ENCODE measurements around the gene KCNN4. TPM values are rescaled to one million over a fixed set of nuclear protein-coding genes. Genes with fewer than 3 reads are reported as not detected.
"Not testable (repeated sequence)": the region's sequence is repeated elsewhere in the genome, so short reads cannot be mapped to it uniquely, and the experiment has no call there.

Gene KCNN4
- total RNA-seq, 1 experiment from 2014 or later, result 29.7 TPM

DNA sequence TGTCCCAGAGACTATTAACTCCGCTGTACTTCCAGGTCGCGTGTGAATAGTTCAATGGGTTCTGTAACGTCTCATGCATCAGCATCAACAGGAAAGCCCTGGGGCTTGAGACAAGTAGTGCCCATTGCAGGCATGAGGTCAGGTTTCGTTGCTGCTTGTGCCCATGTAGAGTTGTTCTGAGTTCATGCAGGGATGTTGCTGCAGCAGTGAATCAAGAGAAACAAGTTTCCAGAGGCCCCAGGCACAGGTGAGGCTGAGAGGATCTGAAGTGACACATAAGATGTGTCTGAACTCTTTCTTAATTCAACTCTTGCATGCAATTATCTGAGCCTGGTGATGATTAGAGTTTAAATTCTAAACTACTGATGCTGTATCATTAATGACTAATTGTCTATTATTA, 37.7 kb upstream of the KCNN4 start:
- in situ Hi-C loops (cut with HindIII; ENCODE audit: low pct_unique_long_range_greater_than_20kb, low sequenced_read_pairs), result no loop called here
- no peaks in the 10 kb centered on the region for H3K27me3 ChIP-seq (ENCODE audit: control insufficient read depth, insufficient read depth, low read length)
- DNase-seq (ENCODE audit: low read depth, low spot score) (no peak), ATAC-seq (no peak)
- TF ChIP-seq, protein P1, sequence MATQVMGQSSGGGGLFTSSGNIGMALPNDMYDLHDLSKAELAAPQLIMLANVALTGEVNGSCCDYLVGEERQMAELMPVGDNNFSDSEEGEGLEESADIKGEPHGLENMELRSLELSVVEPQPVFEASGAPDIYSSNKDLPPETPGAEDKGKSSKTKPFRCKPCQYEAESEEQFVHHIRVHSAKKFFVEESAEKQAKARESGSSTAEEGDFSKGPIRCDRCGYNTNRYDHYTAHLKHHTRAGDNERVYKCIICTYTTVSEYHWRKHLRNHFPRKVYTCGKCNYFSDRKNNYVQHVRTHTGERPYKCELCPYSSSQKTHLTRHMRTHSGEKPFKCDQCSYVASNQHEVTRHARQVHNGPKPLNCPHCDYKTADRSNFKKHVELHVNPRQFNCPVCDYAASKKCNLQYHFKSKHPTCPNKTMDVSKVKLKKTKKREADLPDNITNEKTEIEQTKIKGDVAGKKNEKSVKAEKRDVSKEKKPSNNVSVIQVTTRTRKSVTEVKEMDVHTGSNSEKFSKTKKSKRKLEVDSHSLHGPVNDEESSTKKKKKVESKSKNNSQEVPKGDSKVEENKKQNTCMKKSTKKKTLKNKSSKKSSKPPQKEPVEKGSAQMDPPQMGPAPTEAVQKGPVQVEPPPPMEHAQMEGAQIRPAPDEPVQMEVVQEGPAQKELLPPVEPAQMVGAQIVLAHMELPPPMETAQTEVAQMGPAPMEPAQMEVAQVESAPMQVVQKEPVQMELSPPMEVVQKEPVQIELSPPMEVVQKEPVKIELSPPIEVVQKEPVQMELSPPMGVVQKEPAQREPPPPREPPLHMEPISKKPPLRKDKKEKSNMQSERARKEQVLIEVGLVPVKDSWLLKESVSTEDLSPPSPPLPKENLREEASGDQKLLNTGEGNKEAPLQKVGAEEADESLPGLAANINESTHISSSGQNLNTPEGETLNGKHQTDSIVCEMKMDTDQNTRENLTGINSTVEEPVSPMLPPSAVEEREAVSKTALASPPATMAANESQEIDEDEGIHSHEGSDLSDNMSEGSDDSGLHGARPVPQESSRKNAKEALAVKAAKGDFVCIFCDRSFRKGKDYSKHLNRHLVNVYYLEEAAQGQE (IDR thresholded peaks at IDR 0.05; ENCODE audit: insufficient read depth in 1 of 2, low read depth in 2 of 2, low read length in 1 of 2), result no peak
- TF ChIP-seq TCF7L2 (IDR thresholded peaks at IDR 0.05; ENCODE audit: low read depth, low read length), result no peak
- TF ChIP-seq POLR2AphosphoS5 (IDR thresholded peaks at IDR 0.05; ENCODE audit: low read depth, low read length), result no peak
- H3K9me3 ChIP-seq (ENCODE audit: control insufficient read depth, insufficient read depth, low read depth, low read length), result no peaks in the 10 kb centered on the region
- intact Hi-C loops (cut with micrococcal nuclease; ENCODE audit: unreplicated experiment), result no loop called here
- H3K36me3 ChIP-seq (ENCODE audit: control insufficient read depth, insufficient read depth, low read length), result no peaks in the 10 kb centered on the region
- no TSS peak for BruUV-seq (replicated peaks)
- ChIA-PET CTCF (no interaction called here), POLR2A (no interaction called here)
- no peak overlapping the region for H3K4me3 ChIP-seq (ENCODE audit: low read depth in 2 of 2, low read length in 2 of 2)
- H3K27ac ChIP-seq (ENCODE audit: low read length), result no peak overlapping the region
- no peaks in the 10 kb centered on the region for H3K4me1 ChIP-seq (ENCODE audit: control insufficient read depth, insufficient read depth, low read length)

- H3K4me3 ChIP-seq (ENCODE audit: low read depth in 2 of 2, low read length in 2 of 2); BruUV-seq (replicated peaks); CTCF ChIA-PET; H3K4me1 ChIP-seq (ENCODE audit: control insufficient read depth, insufficient read depth, low read length); in situ Hi-C loops (cut with HindIII; ENCODE audit: low pct_unique_long_range_greater_than_20kb, low sequenced_read_pairs); H3K9me3 ChIP-seq (ENCODE audit: control insufficient read depth, insufficient read depth, low read depth, low read length); POLR2A ChIA-PET; H3K27ac ChIP-seq (ENCODE audit: low read length); DNase-seq (ENCODE audit: low read depth, low spot score); ATAC-seq; intact Hi-C loops (cut with micrococcal nuclease; ENCODE audit: unreplicated experiment); H3K36me3 ChIP-seq (ENCODE audit: control insufficient read depth, insufficient read depth, low read length); H3K27me3 ChIP-seq (ENCODE audit: control insufficient read depth, insufficient read depth, low read length): not testable (repeated sequence)
Measured at GRCh38 chr19:43817454-43817853, 36.7 kb upstream of the KCNN4 start.

GRCh38 chr19:43814663-43815352, 34.0 kb upstream of the KCNN4 start:
- no peaks in the 10 kb centered on the region for H3K9me3 ChIP-seq (ENCODE audit: control insufficient read depth, insufficient read depth, low read depth, low read length)
- in situ Hi-C loops (cut with HindIII; ENCODE audit: low pct_unique_long_range_greater_than_20kb, low sequenced_read_pairs) (no loop called here), intact Hi-C loops (cut with micrococcal nuclease; ENCODE audit: unreplicated experiment) (no loop called here)
- no peak for TF ChIP-seq POLR2AphosphoS5 (IDR thresholded peaks at IDR 0.05; ENCODE audit: low read depth, low read length)
- no peak for TF ChIP-seq SIN3A (IDR thresholded peaks at IDR 0.05; ENCODE audit: borderline replicate concordance, insufficient read depth, low read depth, low read length)
- no peak for TF ChIP-seq TCF7L2 (IDR thresholded peaks at IDR 0.05; ENCODE audit: low read depth, low read length)
- TF ChIP-seq, protein P2, sequence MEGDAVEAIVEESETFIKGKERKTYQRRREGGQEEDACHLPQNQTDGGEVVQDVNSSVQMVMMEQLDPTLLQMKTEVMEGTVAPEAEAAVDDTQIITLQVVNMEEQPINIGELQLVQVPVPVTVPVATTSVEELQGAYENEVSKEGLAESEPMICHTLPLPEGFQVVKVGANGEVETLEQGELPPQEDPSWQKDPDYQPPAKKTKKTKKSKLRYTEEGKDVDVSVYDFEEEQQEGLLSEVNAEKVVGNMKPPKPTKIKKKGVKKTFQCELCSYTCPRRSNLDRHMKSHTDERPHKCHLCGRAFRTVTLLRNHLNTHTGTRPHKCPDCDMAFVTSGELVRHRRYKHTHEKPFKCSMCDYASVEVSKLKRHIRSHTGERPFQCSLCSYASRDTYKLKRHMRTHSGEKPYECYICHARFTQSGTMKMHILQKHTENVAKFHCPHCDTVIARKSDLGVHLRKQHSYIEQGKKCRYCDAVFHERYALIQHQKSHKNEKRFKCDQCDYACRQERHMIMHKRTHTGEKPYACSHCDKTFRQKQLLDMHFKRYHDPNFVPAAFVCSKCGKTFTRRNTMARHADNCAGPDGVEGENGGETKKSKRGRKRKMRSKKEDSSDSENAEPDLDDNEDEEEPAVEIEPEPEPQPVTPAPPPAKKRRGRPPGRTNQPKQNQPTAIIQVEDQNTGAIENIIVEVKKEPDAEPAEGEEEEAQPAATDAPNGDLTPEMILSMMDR (IDR thresholded peaks at IDR 0.05), result no peak
- TF ChIP-seq, protein P1 (IDR thresholded peaks at IDR 0.05; ENCODE audit: insufficient read depth in 1 of 2, low read depth in 2 of 2, low read length in 1 of 2), result no peak
- H3K4me3 ChIP-seq (ENCODE audit: low read depth in 2 of 2, low read length in 2 of 2), result no peak overlapping the region
- no peaks in the 10 kb centered on the region for H3K36me3 ChIP-seq (ENCODE audit: control insufficient read depth, insufficient read depth, low read length)
- ChIA-PET CTCF (interaction anchor here (1.0 kb wide), 1 partner anchor 28 kb away, joined by 3 read pairs; no protein-coding TSS in a partner anchor), POLR2A (no interaction called here)
- H3K4me1 ChIP-seq (ENCODE audit: control insufficient read depth, insufficient read depth, low read length), result no peaks in the 10 kb centered on the region
- no TSS peak for BruUV-seq (replicated peaks)
- DNase-seq (ENCODE audit: low read depth, low spot score), result no peak
- H3K27ac ChIP-seq (ENCODE audit: low read length), result no peak overlapping the region
- ATAC-seq, result no peak
- H3K27me3 ChIP-seq (ENCODE audit: control insufficient read depth, insufficient read depth, low read length), result no peaks in the 10 kb centered on the region
